ENCODE data around the gene GAS7. TPM values are rescaled to one million over a fixed set of nuclear protein-coding genes. Genes with fewer than 3 reads are reported as not detected.

Gene GAS7
- total and polyA plus RNA-seq, 7 donors: 6.5 to 67.6 (median 35.1) TPM

DNA sequence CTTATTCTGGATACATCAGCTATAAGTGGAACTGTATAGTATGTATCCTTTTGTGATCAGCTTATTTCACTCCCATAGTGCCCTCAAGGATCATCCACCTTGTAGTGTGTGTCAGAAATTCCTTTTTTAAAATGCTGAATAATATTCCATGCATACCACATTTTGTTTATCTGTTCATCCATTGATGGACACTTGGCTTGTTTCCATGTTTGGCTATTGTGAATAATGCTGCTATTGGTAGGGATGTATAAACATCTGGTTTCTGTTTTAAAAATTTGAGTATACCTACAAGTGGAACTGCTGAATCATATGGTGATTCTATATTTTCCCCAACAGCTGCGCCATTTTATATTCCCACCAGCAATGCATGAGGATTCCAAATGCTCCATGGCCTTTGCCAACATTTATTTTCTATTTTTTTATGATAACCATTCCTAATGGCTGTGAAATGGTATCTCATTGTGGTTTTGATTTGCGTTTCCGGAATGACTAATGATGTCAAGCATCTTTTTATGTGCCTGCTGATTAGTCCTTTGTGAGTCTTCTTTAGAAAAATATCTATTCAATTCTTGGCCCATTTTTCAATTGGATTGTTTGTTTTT, 304.9 kb downstream of the GAS7 start:
- H3K4me3 ChIP-seq: no peak overlapping the region
- TF ChIP-seq CTCF (IDR thresholded peaks at IDR 0.05): no peak
- no peak for TF ChIP-seq EP300 (IDR thresholded peaks at IDR 0.05)
- TF ChIP-seq POLR2AphosphoS5 (IDR thresholded peaks at IDR 0.05): no peak
- no peak for TF ChIP-seq POLR2A (IDR thresholded peaks at IDR 0.05)
- no peak for DNase-seq
- no peaks in the 10 kb centered on the region for H3K27me3 ChIP-seq
- H3K9me3 ChIP-seq: peaks cover 0 to 3% (median 0%) of the 10 kb centered on the region in 4 donors
- H3K36me3 ChIP-seq: no peaks in the 10 kb centered on the region
- H3K4me1 ChIP-seq: no peaks in the 10 kb centered on the region
- WGBS, 2 donors: 66 to 88% methylated on average over 3 of the region's 3 CpGs
- intact Hi-C loops (cut with DNase I): no loop called here
- no peak overlapping the region for H3K27ac ChIP-seq

- no peaks in the 10 kb centered on the region for H3K27me3 ChIP-seq
- H3K27ac ChIP-seq: no peak overlapping the region
- no peaks in the 10 kb centered on the region for H3K4me1 ChIP-seq
- H3K36me3 ChIP-seq: no peaks in the 10 kb centered on the region
- peaks cover 0 to 3% (median 0%) of the 10 kb centered on the region in 4 donors for H3K9me3 ChIP-seq
- WGBS, 2 donors: 16 to 34% methylated on average over 2 of the region's 2 CpGs
- TF ChIP-seq EP300 (IDR thresholded peaks at IDR 0.05): no peak
- peak; percentile 7 to 51 (median 26) for TF ChIP-seq CTCF (IDR thresholded peaks at IDR 0.05)
- intact Hi-C loops (cut with DNase I): no loop called here
- no peak for DNase-seq
- no peak overlapping the region for H3K4me3 ChIP-seq
These were observed 308.3 kb downstream of the GAS7 start for GRCh38 chr17:9890124-9890523.

DNA sequence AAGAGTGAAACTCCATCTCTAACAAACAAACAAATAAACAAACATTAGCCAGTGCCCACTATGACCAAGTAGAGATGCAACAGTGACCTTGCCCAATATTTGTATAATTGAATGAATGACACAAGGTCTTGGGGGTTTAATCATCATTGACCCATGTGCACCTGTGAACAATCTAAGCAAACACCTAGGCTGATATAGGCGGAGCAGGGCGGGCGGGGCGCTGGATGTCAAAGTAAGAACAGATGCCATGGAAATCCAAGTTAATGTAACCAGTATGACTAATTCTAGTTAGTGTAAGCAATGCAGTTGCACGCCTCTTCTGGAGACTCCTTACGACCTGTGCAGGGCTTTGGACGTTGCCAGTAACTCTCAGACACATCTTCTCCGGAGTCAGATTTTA, 310.9 kb downstream of the GAS7 start:
- TF ChIP-seq POLR2AphosphoS5 (IDR thresholded peaks at IDR 0.05) (no peak), EP300 (IDR thresholded peaks at IDR 0.05) (no peak), POLR2A (IDR thresholded peaks at IDR 0.05) (no peak), CTCF (IDR thresholded peaks at IDR 0.05) (no peak)
- 57 to 84% methylated on average over 8 of the region's 8 CpGs for WGBS, 2 donors
- Histone ChIP-seq H3K27me3 (no peaks in the 10 kb centered on the region), H3K9me3 (peaks cover under 1 to 9% (median 3%) of the 10 kb centered on the region in 4 donors), H3K27ac (no peak overlapping the region), H3K4me3 (no peak overlapping the region), H3K36me3 (no peaks in the 10 kb centered on the region), H3K4me1 (no peaks in the 10 kb centered on the region)
- intact Hi-C loops (cut with DNase I): no loop called here
- no peak for DNase-seq

DNA sequence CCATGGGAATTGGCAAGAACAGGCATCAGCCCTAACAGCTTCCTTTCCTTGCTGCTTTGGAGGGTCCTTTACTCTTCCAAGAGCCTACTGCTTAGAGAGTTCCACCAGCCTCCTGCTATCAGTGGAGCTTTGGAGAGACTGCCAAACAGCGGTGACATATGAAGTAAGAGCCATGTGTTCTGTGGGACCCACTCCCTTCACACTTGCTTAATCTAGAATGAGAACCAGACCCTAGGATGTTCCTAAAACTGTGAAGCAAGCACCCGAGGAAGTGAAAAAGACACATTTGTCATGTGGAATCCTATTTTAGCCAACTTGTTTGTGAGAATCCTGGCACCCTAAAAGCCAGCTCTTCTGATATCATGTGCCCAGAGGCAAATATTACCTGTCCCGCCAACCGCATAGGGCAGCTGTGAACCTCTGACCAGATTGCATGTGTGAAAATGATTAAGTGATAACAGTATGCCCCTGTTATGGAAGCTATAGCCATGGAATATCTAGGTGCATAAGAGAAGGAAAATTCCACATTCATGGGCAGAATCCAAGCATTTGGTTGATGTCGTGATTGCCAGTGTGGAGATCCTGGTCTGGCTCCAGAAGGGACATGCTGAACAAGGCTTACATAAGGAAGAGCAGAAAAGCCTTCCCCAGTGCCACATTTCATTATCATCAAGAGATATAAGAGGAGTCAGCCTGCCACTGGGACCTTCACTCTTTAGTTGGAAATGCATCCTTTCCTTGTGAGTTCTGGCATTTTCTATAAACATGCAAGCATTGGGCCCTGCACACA, 312.1 kb downstream of the GAS7 start:
- WGBS, 2 donors: 87 to 90% methylated on average over 5 of the region's 5 CpGs
- Histone ChIP-seq H3K4me1 (no peaks in the 10 kb centered on the region), H3K4me3 (no peak overlapping the region), H3K36me3 (no peaks in the 10 kb centered on the region), H3K9me3 (peaks cover 2 to 11% (median 6%) of the 10 kb centered on the region in 4 donors), H3K27me3 (no peaks in the 10 kb centered on the region), H3K27ac (no peak overlapping the region)
- no peak for DNase-seq
- TF ChIP-seq POLR2AphosphoS5 (IDR thresholded peaks at IDR 0.05) (no peak), CTCF (IDR thresholded peaks at IDR 0.05) (no peak), POLR2A (IDR thresholded peaks at IDR 0.05) (no peak), EP300 (IDR thresholded peaks at IDR 0.05) (no peak)
- intact Hi-C loops (cut with DNase I): no loop called here
